ENCODE data around the gene MTERF4. TPM values are rescaled to one million over a fixed set of nuclear protein-coding genes. Genes with fewer than 3 reads are reported as not detected.
A peak's percentile ranks its signal among the peaks of the same experiment; 100 is the strongest.

MTERF4 gene
- polyA plus RNA-seq, 2 of the 4 experiments (the other 2 are of a cell fraction), result 44.9 to 47.1 TPM

DNA sequence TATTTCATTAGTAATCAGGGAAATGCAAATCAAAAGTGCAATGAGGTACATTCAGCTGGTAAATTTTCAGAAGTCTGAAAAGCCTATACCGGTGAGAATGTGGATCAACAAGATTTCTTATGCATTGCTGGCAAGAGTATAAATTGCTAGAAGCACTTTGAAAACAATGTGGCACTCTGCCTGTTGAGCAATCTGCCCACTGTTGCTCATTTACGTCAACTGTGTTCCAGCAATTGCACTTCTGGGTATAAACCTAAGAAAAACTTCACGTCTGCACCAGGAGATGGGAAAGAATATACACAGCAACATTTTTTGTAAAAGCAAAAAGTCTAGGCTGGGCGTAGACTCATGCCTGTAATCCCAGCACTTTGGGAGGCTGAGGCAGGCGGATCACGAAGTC is 40.8 kb downstream of the MTERF4 start:
- Histone ChIP-seq H3K27ac (no peak overlapping the region), H3K9me3 (no peaks in the 10 kb centered on the region), H3K4me3 (no peak overlapping the region), H3K4me1 (no peaks in the 10 kb centered on the region), H3K4me2 (no peak overlapping the region)
- DNase-seq (ENCODE audit: low read depth in 1 of 2, low spot score in 1 of 2) (no peak), ATAC-seq (no peak), FAIRE-seq (no peak)
- TF ChIP-seq HDAC2 (IDR thresholded peaks at IDR 0.05), result no peak
- TF ChIP-seq KDM1A (IDR thresholded peaks at IDR 0.05; ENCODE audit: low read depth), result no peak
- no peak for TF ChIP-seq RCOR1 (IDR thresholded peaks at IDR 0.05; ENCODE audit: low read depth, low read length)
- TF ChIP-seq, protein P1, sequence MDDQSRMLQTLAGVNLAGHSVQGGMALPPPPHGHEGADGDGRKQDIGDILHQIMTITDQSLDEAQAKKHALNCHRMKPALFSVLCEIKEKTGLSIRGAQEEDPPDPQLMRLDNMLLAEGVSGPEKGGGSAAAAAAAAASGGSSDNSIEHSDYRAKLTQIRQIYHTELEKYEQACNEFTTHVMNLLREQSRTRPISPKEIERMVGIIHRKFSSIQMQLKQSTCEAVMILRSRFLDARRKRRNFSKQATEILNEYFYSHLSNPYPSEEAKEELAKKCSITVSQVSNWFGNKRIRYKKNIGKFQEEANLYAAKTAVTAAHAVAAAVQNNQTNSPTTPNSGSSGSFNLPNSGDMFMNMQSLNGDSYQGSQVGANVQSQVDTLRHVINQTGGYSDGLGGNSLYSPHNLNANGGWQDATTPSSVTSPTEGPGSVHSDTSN (IDR thresholded peaks at IDR 0.05), result no peak
- no peak for TF ChIP-seq SREBF2 (IDR thresholded peaks at IDR 0.05)
- no peak for TF ChIP-seq ZSCAN20 (CRISPR knock-in tag; IDR thresholded peaks at IDR 0.05)
- TF ChIP-seq EP300 (IDR thresholded peaks at IDR 0.05), result no peak
- TF ChIP-seq HOXA7 (CRISPR knock-in tag; IDR thresholded peaks at IDR 0.05), result no peak
- TF ChIP-seq EHF (CRISPR knock-in tag; IDR thresholded peaks at IDR 0.05), result no peak
- TF ChIP-seq NFE2L2 (conservative IDR thresholded peaks at IDR 0.05; ENCODE audit: low read length), result no peak
- no peak for TF ChIP-seq RFX5 (IDR thresholded peaks at IDR 0.05)
- TF ChIP-seq JUNB (IDR thresholded peaks at IDR 0.05), result no peak
- no peak for TF ChIP-seq EHMT2 (IDR thresholded peaks at IDR 0.05; ENCODE audit: low read depth)
- TF ChIP-seq TP53 (CRISPR knock-in tag; IDR thresholded peaks at IDR 0.05), result no peak
- TF ChIP-seq MYC (IDR thresholded peaks at IDR 0.05; ENCODE audit: borderline replicate concordance, low read length), result no peak
- TF ChIP-seq JUN (IDR thresholded peaks at IDR 0.05), result no peak
- no peak for TF ChIP-seq FOXS1 (CRISPR knock-in tag; IDR thresholded peaks at IDR 0.05)
- no peak for TF ChIP-seq FOSB (CRISPR knock-in tag; IDR thresholded peaks at IDR 0.05)
- ChIA-PET CTCF (no interaction called here), POLR2A (no interaction called here)
- 69% methylated on average over 6 of the region's 6 CpGs for WGBS (ENCODE audit: missing lambda C conversion rate)

- Histone ChIP-seq H3K4me1 (no peaks in the 10 kb centered on the region), H3K4me3 (no peak overlapping the region), H3K9me3 (no peaks in the 10 kb centered on the region), H3K27ac (no peak overlapping the region), H3K4me2 (no peak overlapping the region)
- TF ChIP-seq MAFK (IDR thresholded peaks at IDR 0.05; ENCODE audit: partially characterized antibody) (no peak), MYC (IDR thresholded peaks at IDR 0.05; ENCODE audit: borderline replicate concordance, low read length) (no peak), ZSCAN20 (CRISPR knock-in tag; IDR thresholded peaks at IDR 0.05) (no peak), GATA3 (IDR thresholded peaks at IDR 0.05; ENCODE audit: borderline replicate concordance) (no peak), RNF2 (IDR thresholded peaks at IDR 0.05; ENCODE audit: borderline replicate concordance, low read depth) (no peak), NFE2L2 (conservative IDR thresholded peaks at IDR 0.05; ENCODE audit: low read length) (no peak), CEBPB (IDR thresholded peaks at IDR 0.05) (no peak), HOXA7 (CRISPR knock-in tag; IDR thresholded peaks at IDR 0.05) (no peak)
- TF ChIP-seq, protein P2, sequence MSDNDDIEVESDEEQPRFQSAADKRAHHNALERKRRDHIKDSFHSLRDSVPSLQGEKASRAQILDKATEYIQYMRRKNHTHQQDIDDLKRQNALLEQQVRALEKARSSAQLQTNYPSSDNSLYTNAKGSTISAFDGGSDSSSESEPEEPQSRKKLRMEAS (IDR thresholded peaks at IDR 0.05), result no peak
- DNase-seq (ENCODE audit: low read depth in 1 of 2, low spot score in 1 of 2) (no peak), ATAC-seq (peak in 1 of 2 experiments; percentile 18; a peak in 1 of 6 replicates), FAIRE-seq (no peak)
- CTCF ChIA-PET, result no interaction called here
- POLR2A ChIA-PET, result no interaction called here
- 90% methylated on average over 7 of the region's 8 CpGs for WGBS (ENCODE audit: missing lambda C conversion rate)
Measured at GRCh38 chr2:241053576-241054251, 48.4 kb downstream of the MTERF4 start.

DNA sequence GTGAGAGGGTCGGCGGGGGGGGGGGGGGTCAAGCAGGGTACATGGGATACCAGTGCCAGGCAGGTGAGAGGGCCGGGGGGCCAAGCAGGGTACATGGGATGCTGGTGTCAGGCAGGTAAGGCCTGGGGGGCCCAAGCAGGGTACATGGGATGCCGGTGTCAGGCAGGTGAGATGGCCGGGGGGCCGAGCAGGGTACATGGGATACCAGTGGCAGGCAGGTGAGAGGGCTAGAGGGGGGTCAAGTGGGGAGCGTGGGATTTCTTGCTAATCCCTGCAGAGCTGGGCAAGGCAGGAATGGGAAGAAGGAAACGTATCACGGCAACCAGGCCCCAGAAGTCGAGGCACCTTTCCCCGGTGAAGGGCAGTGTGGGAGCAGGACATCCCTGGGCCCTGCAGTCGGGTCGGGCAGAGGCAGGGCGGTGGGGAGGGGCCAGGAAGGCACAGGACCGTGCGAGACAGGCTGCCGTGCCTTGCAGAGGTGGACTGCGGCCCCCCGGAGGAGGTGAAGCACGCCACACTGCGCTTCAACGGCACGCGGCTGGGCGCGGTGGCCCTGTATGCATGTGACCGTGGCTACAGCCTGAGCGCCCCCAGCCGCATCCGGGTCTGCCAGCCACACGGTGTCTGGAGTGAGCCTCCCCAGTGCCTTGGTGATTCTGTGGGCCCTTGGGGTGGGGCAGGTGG is 49.3 kb downstream of the MTERF4 start:
- 85% methylated on average over 27 of the region's 31 CpGs for WGBS (ENCODE audit: missing lambda C conversion rate)
- H3K9me3 ChIP-seq, result no peaks in the 10 kb centered on the region
- DNase-seq (ENCODE audit: low read depth in 1 of 2, low spot score in 1 of 2), result no peak
- POLR2A ChIA-PET, result no interaction called here
- H3K4me1 ChIP-seq, result no peaks in the 10 kb centered on the region
- TF ChIP-seq CHD2 (IDR thresholded peaks at IDR 0.05; ENCODE audit: low read length, partially characterized antibody), result no peak
- no peak for TF ChIP-seq CEBPB (IDR thresholded peaks at IDR 0.05)
- TF ChIP-seq GATA3 (IDR thresholded peaks at IDR 0.05; ENCODE audit: borderline replicate concordance), result no peak
- no peak overlapping the region for H3K4me2 ChIP-seq
- FAIRE-seq, result no peak
- H3K4me3 ChIP-seq, result no peak overlapping the region
- ATAC-seq, result peak in 1 of 2 experiments; percentile 18; a peak in 1 of 6 replicates
- no peak overlapping the region for H3K27ac ChIP-seq
- CTCF ChIA-PET, result no interaction called here
